Kidney epithelial cell (primary cell): Measurements from ENCODE around the gene DCAF17. TPM values are rescaled to one million over a fixed set of nuclear protein-coding genes. Genes with fewer than 3 reads are reported as not detected.
A peak's percentile ranks its signal among the peaks of the same experiment; 100 is the strongest.

Experiments used
- DNase-seq: peaks from one replicate; pipeline ENCODE4 v3.0.0-alpha.2; 2010; ENCODE audit warnings: low read depth
- H3K27me3 ChIP-seq: 2 replicates; pipeline ENCODE4 v1.6.0; 2011; ENCODE audit warnings: low read length; ENCODE audit not compliant: control insufficient read depth, insufficient read depth
- H3K36me3 ChIP-seq: 2 replicates; pipeline ENCODE4 v1.5.1; 2011; ENCODE audit warnings: low read length; ENCODE audit not compliant: control insufficient read depth, insufficient read depth
- H3K4me3 ChIP-seq: 2 replicates; pipeline ENCODE4 v1.5.1; 2011; ENCODE audit warnings: low read depth, mild to moderate bottlenecking, control low read depth, low read length
- total RNA-seq: library from RNA; depleted of rRNA; stranded (reverse); fragments of >200 nt; gene quantifications from 2 replicates; pipeline ENCODE4 v1.2.3, GENCODE V29; 2015
- TF ChIP-seq, protein P1 (sequence below): IDR thresholded peaks from 2 replicates; pipeline ENCODE4 v1.5.1; 2011; ENCODE audit warnings: mild to moderate bottlenecking, moderate library complexity, low read length, control low read depth, inconsistent platforms; ENCODE audit not compliant: insufficient read depth, poor library complexity, severe bottlenecking

Gene DCAF17
- total RNA-seq, 1 donor from 2014 or later = 18.5 TPM

DNA sequence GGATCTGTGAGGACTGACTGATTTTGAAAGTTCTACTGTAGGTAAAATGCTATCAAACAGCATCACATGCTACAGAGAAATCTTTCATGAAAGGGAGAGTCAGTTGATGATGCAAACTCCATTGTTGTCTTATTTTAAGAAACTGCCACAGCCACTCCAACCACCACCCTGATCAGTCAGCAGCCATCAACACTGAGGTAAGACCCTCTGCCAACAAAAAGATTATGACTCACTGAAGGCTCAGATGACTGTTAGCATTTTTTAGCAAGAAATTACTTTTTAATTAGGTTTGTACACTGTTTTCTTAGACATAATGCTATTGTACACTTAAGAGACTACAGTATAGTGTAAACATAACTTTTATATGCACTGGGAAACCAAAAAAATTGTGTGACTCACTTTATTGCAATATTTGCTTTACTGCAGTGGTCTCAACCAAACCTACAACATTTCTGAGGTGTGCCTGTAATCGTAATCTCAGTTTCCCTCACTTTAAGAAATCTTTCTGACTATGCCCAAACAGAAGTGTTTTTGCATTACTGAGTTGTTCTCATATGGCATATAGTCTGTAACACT lies 43.0 kb upstream of the DCAF17 start:
- Histone ChIP-seq H3K36me3 (no peaks in the 10 kb centered on the region), H3K27me3 (no peaks in the 10 kb centered on the region), H3K4me3 (no peak overlapping the region)
- DNase-seq = peak; percentile 38
- TF ChIP-seq, protein P1, sequence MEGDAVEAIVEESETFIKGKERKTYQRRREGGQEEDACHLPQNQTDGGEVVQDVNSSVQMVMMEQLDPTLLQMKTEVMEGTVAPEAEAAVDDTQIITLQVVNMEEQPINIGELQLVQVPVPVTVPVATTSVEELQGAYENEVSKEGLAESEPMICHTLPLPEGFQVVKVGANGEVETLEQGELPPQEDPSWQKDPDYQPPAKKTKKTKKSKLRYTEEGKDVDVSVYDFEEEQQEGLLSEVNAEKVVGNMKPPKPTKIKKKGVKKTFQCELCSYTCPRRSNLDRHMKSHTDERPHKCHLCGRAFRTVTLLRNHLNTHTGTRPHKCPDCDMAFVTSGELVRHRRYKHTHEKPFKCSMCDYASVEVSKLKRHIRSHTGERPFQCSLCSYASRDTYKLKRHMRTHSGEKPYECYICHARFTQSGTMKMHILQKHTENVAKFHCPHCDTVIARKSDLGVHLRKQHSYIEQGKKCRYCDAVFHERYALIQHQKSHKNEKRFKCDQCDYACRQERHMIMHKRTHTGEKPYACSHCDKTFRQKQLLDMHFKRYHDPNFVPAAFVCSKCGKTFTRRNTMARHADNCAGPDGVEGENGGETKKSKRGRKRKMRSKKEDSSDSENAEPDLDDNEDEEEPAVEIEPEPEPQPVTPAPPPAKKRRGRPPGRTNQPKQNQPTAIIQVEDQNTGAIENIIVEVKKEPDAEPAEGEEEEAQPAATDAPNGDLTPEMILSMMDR = no peak

DNA sequence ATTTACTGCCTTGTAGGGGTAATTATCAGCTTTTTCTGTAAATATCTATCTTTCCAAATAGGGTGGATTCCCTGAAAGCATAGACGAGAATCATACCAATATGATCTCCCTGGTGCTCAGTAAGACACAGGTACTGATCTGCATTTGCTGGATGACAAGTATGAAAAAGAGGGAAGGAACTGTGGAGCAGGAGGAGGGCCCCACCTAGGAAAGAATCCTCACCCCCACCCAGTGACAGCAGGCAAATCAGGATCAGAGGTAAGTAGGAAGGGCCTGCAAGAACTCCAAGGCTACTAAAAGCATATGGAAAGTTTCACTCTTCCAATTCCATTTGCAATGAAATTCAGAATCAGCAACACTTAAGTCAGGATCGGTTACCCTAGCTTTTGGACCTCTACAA lies 42.5 kb upstream of the DCAF17 start:
- H3K27me3 ChIP-seq = no peaks in the 10 kb centered on the region
- TF ChIP-seq, protein P1 = no peak
- no peak overlapping the region for H3K4me3 ChIP-seq
- no peaks in the 10 kb centered on the region for H3K36me3 ChIP-seq
- DNase-seq = no peak

DNA sequence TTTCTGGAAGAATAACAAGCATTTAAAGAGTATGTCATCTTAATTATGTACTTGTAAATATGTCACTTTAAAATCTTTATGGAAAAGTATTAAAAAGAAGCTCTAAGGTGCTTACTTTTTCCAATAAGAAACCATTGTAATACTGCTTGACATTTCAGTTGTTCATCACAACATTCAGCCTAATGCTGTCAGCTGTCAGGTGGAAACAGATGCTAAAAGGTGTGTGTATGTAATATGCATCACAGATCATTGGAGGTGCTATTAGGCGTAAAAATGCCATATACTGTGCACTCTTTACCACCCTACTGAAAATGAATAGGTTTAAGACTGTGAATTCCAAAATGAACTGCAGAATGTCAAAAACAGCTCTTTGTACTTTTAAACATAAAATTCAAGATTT lies 40.5 kb upstream of the DCAF17 start:
- H3K4me3 ChIP-seq = no peak overlapping the region
- no peak for DNase-seq
- TF ChIP-seq, protein P1 = no peak
- no peaks in the 10 kb centered on the region for H3K27me3 ChIP-seq
- no peaks in the 10 kb centered on the region for H3K36me3 ChIP-seq

DNA sequence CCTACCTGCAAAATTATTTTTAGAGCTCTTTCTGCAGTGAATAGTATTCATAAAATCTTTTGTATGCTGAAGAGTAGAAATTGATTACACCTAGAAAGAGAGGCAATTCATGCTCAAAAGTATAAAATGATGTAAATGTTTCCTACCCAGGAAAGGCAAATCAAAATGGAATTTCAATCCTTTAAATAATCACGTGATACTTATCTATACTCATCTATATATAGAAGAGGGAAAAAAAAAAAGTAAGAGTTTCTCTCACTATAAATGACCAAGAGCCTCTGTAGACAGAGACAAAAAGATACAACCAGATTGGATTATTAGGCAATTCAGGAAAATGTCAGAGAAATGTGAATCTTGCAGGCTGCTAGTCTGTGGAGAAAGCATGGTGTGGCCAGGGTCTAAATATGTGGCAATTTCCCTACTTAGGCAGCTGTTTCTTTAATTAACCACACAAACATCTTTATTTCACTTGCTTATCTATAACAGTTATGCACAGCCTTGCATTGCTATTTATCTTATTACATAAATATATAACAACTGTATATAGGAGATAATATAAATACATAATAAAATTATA lies 39.8 kb upstream of the DCAF17 start:
- DNase-seq = no peak
- Histone ChIP-seq H3K36me3 (no peaks in the 10 kb centered on the region), H3K27me3 (no peaks in the 10 kb centered on the region), H3K4me3 (no peak overlapping the region)
- TF ChIP-seq, protein P1 = no peak

DNA sequence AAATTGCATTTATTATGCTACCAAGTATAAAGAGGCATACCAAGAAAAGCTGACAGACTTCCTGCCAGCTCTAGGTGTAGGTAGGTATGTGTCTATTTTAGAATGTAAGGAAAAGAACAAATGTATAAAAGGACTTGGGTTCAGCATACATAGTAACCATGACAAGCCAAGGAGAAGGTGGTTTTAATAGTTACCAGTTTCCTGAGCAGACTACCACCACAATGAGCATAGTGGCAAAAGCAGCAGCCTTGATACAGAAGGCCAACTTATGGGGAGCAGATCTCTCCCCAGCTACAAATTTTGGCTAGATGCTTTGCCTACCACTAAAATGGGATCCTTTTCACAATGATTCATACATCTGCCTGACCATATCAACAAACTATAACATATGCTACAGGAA lies 34.7 kb upstream of the DCAF17 start:
- DNase-seq = no peak
- H3K36me3 ChIP-seq = no peaks in the 10 kb centered on the region
- no peaks in the 10 kb centered on the region for H3K27me3 ChIP-seq
- no peak overlapping the region for H3K4me3 ChIP-seq
- TF ChIP-seq, protein P1 = no peak

DNA sequence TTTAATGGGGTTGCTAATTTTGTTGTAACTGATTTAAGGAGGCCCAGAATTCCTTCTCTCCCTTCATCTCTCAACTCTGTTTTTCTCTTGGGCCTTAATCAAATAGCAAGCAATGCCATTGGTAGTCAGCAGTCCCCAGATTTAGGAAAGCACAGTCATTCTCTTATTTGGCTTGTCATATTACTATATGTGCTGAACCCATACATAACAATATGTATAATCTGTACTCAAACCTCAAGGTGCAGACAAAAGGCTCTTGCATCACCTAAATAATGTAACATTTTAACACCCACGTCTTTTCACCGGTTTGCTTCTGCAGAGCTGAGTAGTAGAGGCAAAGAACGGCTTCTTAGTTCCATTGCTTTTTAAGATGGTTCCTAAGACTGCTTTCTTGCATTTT lies 33.6 kb upstream of the DCAF17 start:
- H3K27me3 ChIP-seq = no peaks in the 10 kb centered on the region
- TF ChIP-seq, protein P1 = no peak
- no peak for DNase-seq
- H3K4me3 ChIP-seq = no peak overlapping the region
- H3K36me3 ChIP-seq = no peaks in the 10 kb centered on the region
